ENCODE data around the gene GPRASP2. TPM values are rescaled to one million over a fixed set of nuclear protein-coding genes. Genes with fewer than 3 reads are reported as not detected.

The GPRASP2 gene
- total and polyA plus RNA-seq, 4 donors: 1.8 to 10.2 (median 5.4) TPM

DNA sequence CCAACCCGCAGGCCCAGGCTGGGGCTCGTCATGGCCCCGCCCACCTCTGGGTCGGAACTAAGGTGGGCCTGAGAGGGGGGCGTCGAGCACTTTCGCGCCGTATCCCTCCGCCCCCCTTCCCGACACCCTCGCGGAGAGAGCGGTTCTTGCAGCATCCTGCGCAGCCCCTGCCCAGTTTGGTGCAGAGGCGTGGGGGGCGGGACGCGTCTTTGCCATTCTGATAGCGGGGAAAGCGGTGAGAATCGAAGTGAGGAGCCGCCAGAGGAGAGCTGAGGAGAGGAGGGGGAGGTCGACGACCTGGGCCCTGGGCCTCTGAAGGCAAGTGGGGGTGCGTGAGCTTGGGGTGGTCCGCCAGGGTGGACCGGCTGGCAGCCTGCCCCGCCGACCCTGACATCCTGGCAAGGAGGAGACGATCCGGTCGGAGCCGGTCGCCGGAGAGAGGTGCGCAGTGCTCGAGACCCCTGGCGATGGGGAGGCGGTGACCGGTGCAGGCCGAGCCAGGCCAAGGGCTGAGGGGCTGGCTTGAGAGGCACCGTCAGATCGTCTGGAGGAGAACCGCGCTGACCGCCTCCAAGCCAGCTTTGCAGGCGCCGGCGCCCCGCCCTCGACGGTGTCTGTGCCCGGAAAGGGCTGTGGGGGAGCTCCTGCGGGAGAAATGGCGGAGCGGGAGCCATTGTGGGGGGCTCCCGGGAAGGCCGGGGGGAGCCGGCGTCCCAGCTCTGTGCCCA lies 33.8 kb downstream of the GPRASP2 start:
- Histone ChIP-seq H3K9me3 (ENCODE audit: control insufficient read depth in 4 of 4, low read length in 3 of 4) (no peaks in the 10 kb centered on the region), H3K36me3 (ENCODE audit: control insufficient read depth in 4 of 4, insufficient read depth in 3 of 4, low read depth in 1 of 4, low read length in 3 of 4) (no peaks in the 10 kb centered on the region), H3K4me1 (ENCODE audit: control insufficient read depth in 4 of 4, insufficient read depth in 4 of 4, low read length in 3 of 4) (peaks cover 0 to 5% (median 0%) of the 10 kb centered on the region in 4 donors), H3K9ac (ENCODE audit: low read depth in 1 of 2, low read length in 2 of 2) (no peak overlapping the region), H3K27ac (ENCODE audit: low read depth in 1 of 2, low read length in 2 of 2) (no peak overlapping the region), H3K27me3 (ENCODE audit: control insufficient read depth in 4 of 4, insufficient read depth in 4 of 4, low read length in 3 of 4) (no peaks in the 10 kb centered on the region), H3K4me3 (ENCODE audit: low read depth in 1 of 3, low read length in 3 of 3) (peak overlapping the region in 2 of 3 donors; percentile 48 to 52)
- DNase-seq (ENCODE audit: low spot score): peak; percentile 35
- 5% methylated on average over 61 of the region's 61 CpGs for WGBS
- no peak for TF ChIP-seq SP1 (IDR thresholded peaks at IDR 0.05)
- TF ChIP-seq, protein P1, sequence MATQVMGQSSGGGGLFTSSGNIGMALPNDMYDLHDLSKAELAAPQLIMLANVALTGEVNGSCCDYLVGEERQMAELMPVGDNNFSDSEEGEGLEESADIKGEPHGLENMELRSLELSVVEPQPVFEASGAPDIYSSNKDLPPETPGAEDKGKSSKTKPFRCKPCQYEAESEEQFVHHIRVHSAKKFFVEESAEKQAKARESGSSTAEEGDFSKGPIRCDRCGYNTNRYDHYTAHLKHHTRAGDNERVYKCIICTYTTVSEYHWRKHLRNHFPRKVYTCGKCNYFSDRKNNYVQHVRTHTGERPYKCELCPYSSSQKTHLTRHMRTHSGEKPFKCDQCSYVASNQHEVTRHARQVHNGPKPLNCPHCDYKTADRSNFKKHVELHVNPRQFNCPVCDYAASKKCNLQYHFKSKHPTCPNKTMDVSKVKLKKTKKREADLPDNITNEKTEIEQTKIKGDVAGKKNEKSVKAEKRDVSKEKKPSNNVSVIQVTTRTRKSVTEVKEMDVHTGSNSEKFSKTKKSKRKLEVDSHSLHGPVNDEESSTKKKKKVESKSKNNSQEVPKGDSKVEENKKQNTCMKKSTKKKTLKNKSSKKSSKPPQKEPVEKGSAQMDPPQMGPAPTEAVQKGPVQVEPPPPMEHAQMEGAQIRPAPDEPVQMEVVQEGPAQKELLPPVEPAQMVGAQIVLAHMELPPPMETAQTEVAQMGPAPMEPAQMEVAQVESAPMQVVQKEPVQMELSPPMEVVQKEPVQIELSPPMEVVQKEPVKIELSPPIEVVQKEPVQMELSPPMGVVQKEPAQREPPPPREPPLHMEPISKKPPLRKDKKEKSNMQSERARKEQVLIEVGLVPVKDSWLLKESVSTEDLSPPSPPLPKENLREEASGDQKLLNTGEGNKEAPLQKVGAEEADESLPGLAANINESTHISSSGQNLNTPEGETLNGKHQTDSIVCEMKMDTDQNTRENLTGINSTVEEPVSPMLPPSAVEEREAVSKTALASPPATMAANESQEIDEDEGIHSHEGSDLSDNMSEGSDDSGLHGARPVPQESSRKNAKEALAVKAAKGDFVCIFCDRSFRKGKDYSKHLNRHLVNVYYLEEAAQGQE (IDR thresholded peaks at IDR 0.05): no peak
- TF ChIP-seq EGR1 (IDR thresholded peaks at IDR 0.05; ENCODE audit: low read depth in 2 of 2): no peak
- TF ChIP-seq TAF1 (conservative IDR thresholded peaks at IDR 0.05): no peak
- TF ChIP-seq YY1 (IDR thresholded peaks at IDR 0.05): no peak
- no peak for TF ChIP-seq HNF4A (conservative IDR thresholded peaks at IDR 0.05)
- TF ChIP-seq FOXA1 (IDR thresholded peaks at IDR 0.05): no peak
- TF ChIP-seq RXRA (IDR thresholded peaks at IDR 0.05): no peak
- TF ChIP-seq, protein P2, sequence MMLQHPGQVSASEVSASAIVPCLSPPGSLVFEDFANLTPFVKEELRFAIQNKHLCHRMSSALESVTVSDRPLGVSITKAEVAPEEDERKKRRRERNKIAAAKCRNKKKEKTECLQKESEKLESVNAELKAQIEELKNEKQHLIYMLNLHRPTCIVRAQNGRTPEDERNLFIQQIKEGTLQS (IDR thresholded peaks at IDR 0.05): no peak
- TF ChIP-seq, protein P3, sequence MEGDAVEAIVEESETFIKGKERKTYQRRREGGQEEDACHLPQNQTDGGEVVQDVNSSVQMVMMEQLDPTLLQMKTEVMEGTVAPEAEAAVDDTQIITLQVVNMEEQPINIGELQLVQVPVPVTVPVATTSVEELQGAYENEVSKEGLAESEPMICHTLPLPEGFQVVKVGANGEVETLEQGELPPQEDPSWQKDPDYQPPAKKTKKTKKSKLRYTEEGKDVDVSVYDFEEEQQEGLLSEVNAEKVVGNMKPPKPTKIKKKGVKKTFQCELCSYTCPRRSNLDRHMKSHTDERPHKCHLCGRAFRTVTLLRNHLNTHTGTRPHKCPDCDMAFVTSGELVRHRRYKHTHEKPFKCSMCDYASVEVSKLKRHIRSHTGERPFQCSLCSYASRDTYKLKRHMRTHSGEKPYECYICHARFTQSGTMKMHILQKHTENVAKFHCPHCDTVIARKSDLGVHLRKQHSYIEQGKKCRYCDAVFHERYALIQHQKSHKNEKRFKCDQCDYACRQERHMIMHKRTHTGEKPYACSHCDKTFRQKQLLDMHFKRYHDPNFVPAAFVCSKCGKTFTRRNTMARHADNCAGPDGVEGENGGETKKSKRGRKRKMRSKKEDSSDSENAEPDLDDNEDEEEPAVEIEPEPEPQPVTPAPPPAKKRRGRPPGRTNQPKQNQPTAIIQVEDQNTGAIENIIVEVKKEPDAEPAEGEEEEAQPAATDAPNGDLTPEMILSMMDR (IDR thresholded peaks at IDR 0.05; ENCODE audit: low read depth, low read length, missing input control): no peak
- TF ChIP-seq RAD21 (IDR thresholded peaks at IDR 0.05): no peak
- no peak for TF ChIP-seq FOXA2 (IDR thresholded peaks at IDR 0.05)
- no peak for TF ChIP-seq JUND (IDR thresholded peaks at IDR 0.05)
- TF ChIP-seq HNF4G (IDR thresholded peaks at IDR 0.05): no peak
- TF ChIP-seq, protein P4, sequence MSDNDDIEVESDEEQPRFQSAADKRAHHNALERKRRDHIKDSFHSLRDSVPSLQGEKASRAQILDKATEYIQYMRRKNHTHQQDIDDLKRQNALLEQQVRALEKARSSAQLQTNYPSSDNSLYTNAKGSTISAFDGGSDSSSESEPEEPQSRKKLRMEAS (IDR thresholded peaks at IDR 0.05): no peak
- TF ChIP-seq NR2F2 (IDR thresholded peaks at IDR 0.05): no peak
- TF ChIP-seq, protein P5, sequence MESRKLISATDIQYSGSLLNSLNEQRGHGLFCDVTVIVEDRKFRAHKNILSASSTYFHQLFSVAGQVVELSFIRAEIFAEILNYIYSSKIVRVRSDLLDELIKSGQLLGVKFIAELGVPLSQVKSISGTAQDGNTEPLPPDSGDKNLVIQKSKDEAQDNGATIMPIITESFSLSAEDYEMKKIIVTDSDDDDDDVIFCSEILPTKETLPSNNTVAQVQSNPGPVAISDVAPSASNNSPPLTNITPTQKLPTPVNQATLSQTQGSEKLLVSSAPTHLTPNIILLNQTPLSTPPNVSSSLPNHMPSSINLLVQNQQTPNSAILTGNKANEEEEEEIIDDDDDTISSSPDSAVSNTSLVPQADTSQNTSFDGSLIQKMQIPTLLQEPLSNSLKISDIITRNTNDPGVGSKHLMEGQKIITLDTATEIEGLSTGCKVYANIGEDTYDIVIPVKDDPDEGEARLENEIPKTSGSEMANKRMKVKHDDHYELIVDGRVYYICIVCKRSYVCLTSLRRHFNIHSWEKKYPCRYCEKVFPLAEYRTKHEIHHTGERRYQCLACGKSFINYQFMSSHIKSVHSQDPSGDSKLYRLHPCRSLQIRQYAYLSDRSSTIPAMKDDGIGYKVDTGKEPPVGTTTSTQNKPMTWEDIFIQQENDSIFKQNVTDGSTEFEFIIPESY (IDR thresholded peaks at IDR 0.05): no peak
